HTERT RPE-1 (cell line): ENCODE data around the gene F3.
"Not testable (repeated sequence)": the region's sequence is repeated elsewhere in the genome, so short reads cannot be mapped to it uniquely, and the experiment has no call there.

Experiments used
- in situ Hi-C: fragments of 300-500 bp; cut with MboI; formaldehyde crosslinking; loops from 4 replicates; pipeline ENCODE4 v1.14.3; 2020; ENCODE audit warnings: low sequenced_read_pairs

F3 gene

DNA sequence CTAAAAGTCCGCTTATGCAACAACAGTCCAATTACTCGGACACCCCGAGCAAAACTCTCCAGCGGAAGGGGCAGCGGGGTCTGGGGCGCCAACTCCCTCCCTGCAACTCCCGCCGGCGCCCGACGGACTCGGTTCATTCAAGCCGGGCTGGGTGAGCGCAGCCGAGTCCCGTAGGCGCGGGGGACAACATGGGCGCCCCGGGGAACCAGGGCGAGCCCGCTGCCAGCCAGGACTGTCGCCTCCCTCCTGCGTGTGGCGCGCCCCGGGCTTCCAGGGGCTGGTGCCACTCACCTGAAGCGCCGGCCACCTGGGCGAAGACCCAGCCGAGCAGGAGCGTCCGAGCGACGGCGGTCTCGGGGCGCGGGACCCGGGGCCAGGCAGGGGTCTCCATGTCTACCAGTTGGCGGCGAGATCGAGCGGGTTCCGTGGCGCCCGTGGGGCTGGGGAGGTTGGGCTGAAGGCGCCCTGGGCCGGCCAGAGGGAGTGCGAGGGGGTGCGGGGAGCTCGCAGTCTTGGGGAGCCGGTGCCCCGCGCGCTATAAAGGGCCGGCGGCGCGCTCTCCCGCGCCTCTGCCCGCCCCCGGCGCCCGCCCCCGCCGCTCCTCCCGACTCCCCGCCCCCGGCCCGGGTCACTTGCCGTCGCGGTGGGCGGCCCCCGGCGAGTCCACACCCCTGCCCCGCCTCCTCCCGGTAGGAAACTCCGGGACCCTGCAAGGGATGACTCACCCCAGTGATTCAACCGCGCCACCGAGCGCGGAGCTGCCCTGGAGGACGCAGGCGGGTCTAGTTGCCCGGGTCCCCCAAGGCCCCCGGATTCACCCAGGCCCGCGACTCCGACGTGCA is at the start of gene F3:
TSS of gene F3 (minus strand) at position 514 of the 842 bp plus-strand sequence. CDS start at position 391, 123 bp downstream.
- in situ Hi-C loops = loop anchor here (25.0 kb wide), 1 partner anchor 271 kb away; the partner anchor contains the start of gene SLC44A3

GRCh38 chr1:94590203-94591137 is 48.9 kb upstream of the F3 start:
- in situ Hi-C loops = no loop called here

DNA sequence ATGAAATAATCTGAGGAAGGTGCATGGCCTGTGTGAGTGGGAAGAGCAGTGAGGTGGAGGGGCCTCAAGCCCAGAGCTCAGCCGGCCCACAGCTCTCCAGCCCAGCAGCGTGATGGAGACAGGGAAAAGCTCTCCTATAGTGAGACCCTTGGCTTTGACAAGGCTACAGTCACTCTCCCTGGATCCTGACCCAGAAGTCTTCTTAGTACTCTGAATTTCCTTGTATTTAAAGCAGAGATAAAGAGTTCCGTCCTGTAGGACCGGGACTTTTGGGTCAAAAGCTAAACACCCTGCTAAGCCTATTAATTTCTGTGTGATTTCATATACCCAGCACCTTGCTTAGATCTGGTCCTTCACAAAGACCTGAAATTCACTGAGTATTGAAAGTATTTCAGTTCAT is 48.2 kb upstream of the F3 start:
- in situ Hi-C loops = no loop called here

GRCh38 chr1:94582565-94582964 is 41.0 kb upstream of the F3 start:
- in situ Hi-C loops = no loop called here

GRCh38 chr1:94580367-94581115 is 39.0 kb upstream of the F3 start:
- in situ Hi-C loops = no loop called here

- in situ Hi-C loops = no loop called here
Measured at GRCh38 chr1:94579876-94580294, 38.3 kb upstream of the F3 start.

- in situ Hi-C loops = no loop called here
Measured at GRCh38 chr1:94578856-94579255, 37.3 kb upstream of the F3 start.

DNA sequence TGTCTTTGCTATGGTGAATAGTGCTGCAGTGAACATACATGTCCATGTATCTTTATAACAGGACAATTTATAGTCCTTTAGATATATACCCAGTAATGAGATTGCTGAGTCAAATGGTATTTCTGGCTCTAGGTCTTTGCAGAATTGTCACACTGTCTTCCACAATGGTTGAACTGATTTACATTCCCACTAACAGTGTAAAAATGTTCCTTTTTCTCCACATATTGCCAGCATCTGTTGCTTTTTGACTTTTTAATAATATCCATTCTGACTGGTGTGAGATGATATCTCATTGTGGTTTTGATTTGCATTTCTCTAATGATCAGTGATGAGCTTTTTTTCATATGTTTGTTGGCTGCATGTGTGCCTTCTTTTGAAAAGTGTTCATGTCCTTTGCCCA is 32.4 kb upstream of the F3 start:
- in situ Hi-C loops = not testable (repeated sequence)

- in situ Hi-C loops = no loop called here
Measured at GRCh38 chr1:94572780-94573179, 31.2 kb upstream of the F3 start.

- in situ Hi-C loops = not testable (repeated sequence)
Measured at GRCh38 chr1:94570965-94571364, 29.4 kb upstream of the F3 start.

- in situ Hi-C loops = not testable (repeated sequence)
Measured at GRCh38 chr1:94568806-94569205, 27.2 kb upstream of the F3 start.

GRCh38 chr1:94567975-94568607 is 26.5 kb upstream of the F3 start:
- in situ Hi-C loops = not testable (repeated sequence)

GRCh38 chr1:94566436-94566835 is 24.9 kb upstream of the F3 start:
- in situ Hi-C loops = not testable (repeated sequence)

DNA sequence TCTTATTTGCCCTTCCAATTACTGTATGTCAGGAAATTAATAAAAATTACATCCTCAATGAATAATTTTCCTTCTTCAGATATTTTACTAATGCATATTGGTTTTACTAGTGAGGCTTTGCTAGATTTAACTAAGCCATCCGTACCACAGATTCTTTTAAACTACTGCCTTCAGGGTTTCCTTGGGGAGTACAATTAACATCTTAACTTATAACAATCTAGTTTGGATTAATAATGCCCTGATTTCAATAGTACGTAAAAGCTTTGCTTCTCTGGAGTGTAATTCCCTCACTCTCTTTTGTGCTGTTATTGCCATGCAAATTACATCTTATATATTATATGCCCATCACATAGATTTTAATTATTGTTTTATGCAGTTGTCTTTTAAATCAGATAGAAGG is 24.3 kb upstream of the F3 start:
- in situ Hi-C loops = no loop called here

DNA sequence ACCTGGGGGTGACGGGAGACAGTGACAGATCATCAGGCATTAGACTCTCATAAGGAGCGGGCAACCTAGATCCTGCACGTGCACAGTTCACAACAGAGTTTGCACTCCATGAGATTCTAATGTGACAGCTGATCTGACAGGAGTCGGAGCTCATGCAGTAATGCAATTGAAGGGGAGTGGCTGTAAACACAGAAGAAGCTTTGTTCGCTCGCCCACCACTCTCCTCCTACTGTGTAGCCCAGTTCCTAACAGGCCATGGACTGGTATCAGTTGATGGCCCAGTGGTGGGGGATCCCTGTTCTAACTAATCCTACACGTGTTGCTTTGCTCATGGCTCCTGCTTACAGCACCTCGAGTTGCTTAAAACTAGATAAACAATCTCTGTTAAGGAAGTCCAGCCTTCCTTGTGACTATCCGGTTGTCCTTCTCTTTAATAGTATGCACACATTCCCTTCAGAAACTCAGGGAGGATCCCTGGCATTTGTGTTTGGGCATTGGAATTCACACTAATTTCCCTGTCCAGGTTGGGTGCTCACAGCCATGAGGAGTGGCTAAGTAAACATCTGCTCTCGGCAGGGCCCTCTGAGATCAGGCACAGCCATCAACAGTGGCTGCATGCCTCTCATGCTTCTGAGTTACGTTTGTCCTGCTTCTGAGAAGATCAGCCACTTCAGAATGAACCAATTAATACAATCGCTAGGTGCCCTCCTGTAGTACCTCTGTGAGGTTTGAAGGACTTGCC is 21.1 kb upstream of the F3 start:
- in situ Hi-C loops = no loop called here

DNA sequence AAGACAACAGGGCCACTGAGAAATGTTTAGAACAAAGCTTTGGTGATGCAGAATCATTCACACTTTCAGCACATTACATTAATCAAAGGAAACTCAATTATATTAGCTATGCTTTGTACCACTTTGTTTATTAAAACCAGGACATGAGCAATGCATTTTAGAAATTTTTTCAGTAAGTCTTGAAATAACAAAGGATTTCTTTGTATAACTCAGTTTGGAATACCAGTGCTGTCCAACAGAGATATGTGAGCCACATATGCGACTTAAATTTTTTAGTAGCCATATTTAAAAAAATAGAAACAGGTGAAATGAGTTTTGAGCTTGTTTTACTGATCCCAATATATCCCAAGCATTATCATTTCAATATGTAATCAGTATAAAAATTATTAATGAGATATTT is 18.8 kb upstream of the F3 start:
- in situ Hi-C loops = no loop called here

GRCh38 chr1:94559921-94560320 is 18.4 kb upstream of the F3 start:
- in situ Hi-C loops = no loop called here

- in situ Hi-C loops = no loop called here
Measured at GRCh38 chr1:94555091-94555490, 13.5 kb upstream of the F3 start.

GRCh38 chr1:94554580-94554979 is 13.0 kb upstream of the F3 start:
- in situ Hi-C loops = no loop called here

GRCh38 chr1:94553931-94554330 is 12.4 kb upstream of the F3 start:
- in situ Hi-C loops = no loop called here
